H9 (cell line): ENCODE results near the gene ACP1. TPM values are rescaled to one million over a fixed set of nuclear protein-coding genes. Genes with fewer than 3 reads are reported as not detected.

Experiments
- DNase-seq: peaks from one replicate; pipeline ENCODE4 v3.0.0-alpha.2; 2017
- H2AFZ ChIP-seq: one replicate; pipeline ENCODE4 v1.6.1; 2013; ENCODE audit warnings: mild to moderate bottlenecking, low read length, control low read depth, moderate library complexity
- H2AK5ac ChIP-seq: 2 replicates; pipeline ENCODE4 v1.6.1; 2013; ENCODE audit warnings: low read length, control low read depth, mixed read lengths; ENCODE audit not compliant: insufficient read length
- H2BK120ac ChIP-seq: one replicate; pipeline ENCODE4 v1.6.1; 2013; ENCODE audit warnings: low read depth, mild to moderate bottlenecking, low read length, control low read depth, inconsistent platforms; ENCODE audit not compliant: poor library complexity, severe bottlenecking
- H2BK12ac ChIP-seq: 2 replicates; pipeline ENCODE4 v1.6.1; 2013; ENCODE audit warnings: low read length, control low read depth, mixed read lengths, low read depth; ENCODE audit not compliant: insufficient read length
- H2BK15ac ChIP-seq: 2 replicates; pipeline ENCODE4 v1.6.1; 2013; ENCODE audit warnings: low read depth, low read length, control low read depth
- H2BK20ac ChIP-seq: one replicate; pipeline ENCODE4 v1.6.1; 2013; ENCODE audit warnings: low read depth, mild to moderate bottlenecking, low read length, control low read depth, inconsistent platforms; ENCODE audit not compliant: poor library complexity, severe bottlenecking
- H2BK5ac ChIP-seq: 2 replicates; pipeline ENCODE4 v1.6.1; 2013; ENCODE audit warnings: low read length, control low read depth, mixed read lengths; ENCODE audit not compliant: insufficient read length
- H3K14ac ChIP-seq: 2 replicates; pipeline ENCODE4 v1.6.1; 2013; ENCODE audit warnings: low read length, control low read depth; ENCODE audit not compliant: insufficient read depth
- H3K18ac ChIP-seq: 2 replicates; pipeline ENCODE4 v1.6.1; 2013; ENCODE audit warnings: low read depth, mild to moderate bottlenecking, mixed read lengths, low read length, control low read depth; ENCODE audit not compliant: insufficient read length
- H3K23ac ChIP-seq: 2 replicates; pipeline ENCODE4 v1.6.1; 2013; ENCODE audit warnings: low read length, control low read depth, mixed read lengths, low read depth; ENCODE audit not compliant: insufficient read length
- H3K23me2 ChIP-seq: 2 replicates; pipeline ENCODE4 v1.6.1; 2013; ENCODE audit warnings: low read depth, mild to moderate bottlenecking, mixed read lengths, low read length, control low read depth; ENCODE audit not compliant: insufficient read length, poor library complexity, severe bottlenecking
- H3K27ac ChIP-seq: 2 replicates; pipeline ENCODE4 v1.5.1; 2013; ENCODE audit warnings: low read length, control low read depth, mixed read lengths, low read depth; ENCODE audit not compliant: insufficient read length
- H3K27me3 ChIP-seq: 2 replicates; pipeline ENCODE4 v1.6.1; 2013; ENCODE audit warnings: low read length, control low read depth, inconsistent platforms; ENCODE audit not compliant: insufficient read depth
- H3K4ac ChIP-seq: 2 replicates; pipeline ENCODE4 v1.6.1; 2013; ENCODE audit warnings: low read depth, mild to moderate bottlenecking, control low read depth, inconsistent platforms, low read length, moderate library complexity
- H3K4me1 ChIP-seq: 2 replicates; pipeline ENCODE4 v1.6.1; 2013; ENCODE audit warnings: low read length, control low read depth, inconsistent platforms; ENCODE audit not compliant: insufficient read depth
- H3K4me2 ChIP-seq: 2 replicates; pipeline ENCODE4 v1.6.1; 2013; ENCODE audit warnings: low read length, control low read depth, mixed read lengths; ENCODE audit not compliant: insufficient read length, insufficient read depth
- H3K56ac ChIP-seq: 2 replicates; pipeline ENCODE4 v1.6.1; 2013; ENCODE audit warnings: low read depth, mild to moderate bottlenecking, mixed read lengths, low read length, control low read depth; ENCODE audit not compliant: insufficient read length
- H3K79me1 ChIP-seq: 2 replicates; pipeline ENCODE4 v1.6.1; 2013; ENCODE audit warnings: low read depth, mild to moderate bottlenecking, moderate library complexity, low read length, control low read depth, inconsistent platforms; ENCODE audit not compliant: insufficient read depth, poor library complexity, severe bottlenecking
- H3K79me2 ChIP-seq: 2 replicates; pipeline ENCODE4 v1.6.1; 2013; ENCODE audit warnings: low read length, control low read depth, inconsistent platforms; ENCODE audit not compliant: insufficient read depth
- H3K9ac ChIP-seq: 2 replicates; pipeline ENCODE4 v1.6.1; 2013; ENCODE audit warnings: low read length, control low read depth, mixed read lengths; ENCODE audit not compliant: insufficient read length; ENCODE audit errors: extremely low read depth
- H3K9me3 ChIP-seq: one replicate; pipeline ENCODE4 v1.6.1; 2013; ENCODE audit warnings: low read depth, low read length, inconsistent platforms; ENCODE audit not compliant: control insufficient read depth
- H3T11ph ChIP-seq: one replicate; pipeline ENCODE4 v1.6.1; 2013; ENCODE audit warnings: mild to moderate bottlenecking, low read length, control low read depth, inconsistent platforms
- H4K20me1 ChIP-seq: one replicate; pipeline ENCODE4 v1.6.1; 2013; ENCODE audit not compliant: control insufficient read depth, insufficient read length, insufficient read depth
- H4K5ac ChIP-seq: 2 replicates; pipeline ENCODE4 v1.6.1; 2013; ENCODE audit warnings: low read depth, mild to moderate bottlenecking, mixed read lengths, low read length, control low read depth; ENCODE audit not compliant: insufficient read length
- H4K8ac ChIP-seq: replicated peaks from 2 replicates; pipeline ENCODE4 v1.6.1; 2013; ENCODE audit warnings: low read length, control low read depth, mixed read lengths, low read depth; ENCODE audit not compliant: insufficient read length
- H4K91ac ChIP-seq: 2 replicates; pipeline ENCODE4 v1.6.1; 2013; ENCODE audit warnings: low read depth, mild to moderate bottlenecking, moderate library complexity, mixed read lengths, low read length, control low read depth; ENCODE audit not compliant: insufficient read length
- H3K27ac Mint-ChIP-seq, 3 experiments: 2 replicates in 2 of 3; 3 replicates in 1 of 3; pipeline ENCODE4 v1.8.0; 2020 to 2021; ENCODE audit warnings: mixed read lengths in 3 of 3, mild to moderate bottlenecking in 1 of 3, moderate library complexity in 1 of 3
- H3K27me3 Mint-ChIP-seq: 2 replicates; pipeline ENCODE4 v1.8.0; 2021; ENCODE audit warnings: low read depth, mild to moderate bottlenecking, moderate library complexity, mixed read lengths
- H3K36me3 Mint-ChIP-seq, 3 experiments: 2 replicates in 2 of 3; 3 replicates in 1 of 3; pipeline ENCODE4 v1.8.0; 2020 to 2021; ENCODE audit warnings: low read depth in 3 of 3, mixed read lengths in 3 of 3; ENCODE audit not compliant: insufficient read depth in 1 of 3
- H3K4me1 Mint-ChIP-seq, 2 experiments: 2 replicates each; pipeline ENCODE4 v1.8.0; 2020; ENCODE audit warnings: mixed read lengths in 2 of 2
- H3K4me3 Mint-ChIP-seq, 2 experiments: 2 replicates in 1 of 2; 3 replicates in 1 of 2; pipeline ENCODE4 v1.8.0; 2020 to 2021; ENCODE audit warnings: mild to moderate bottlenecking in 2 of 2, mixed read lengths in 2 of 2, moderate library complexity in 1 of 2
- H3K9me3 Mint-ChIP-seq, 2 experiments: 2 replicates in 1 of 2; 3 replicates in 1 of 2; pipeline ENCODE4 v1.8.0; 2020; ENCODE audit warnings: mild to moderate bottlenecking in 2 of 2, mixed read lengths in 2 of 2, moderate library complexity in 1 of 2
- WGBS: extraction: QIAGEN DNeasy Blood & Tissue Kit; methylation state at CpG from one replicate; pipeline ENCODE4 v1.1.7; 2013; ENCODE audit warnings: missing lambda C conversion rate, low lambda C conversion rate, mixed read lengths; ENCODE audit not compliant: insufficient read length; ENCODE audit errors: extremely low coverage; 5-methylcytosine and 5-hydroxymethylcytosine counted together
- total RNA-seq: library from RNA; stranded (reverse); gene quantifications from 2 replicates; pipeline ENCODE4 v1.2.1, GENCODE V29; 2021
- TF ChIP-seq, protein P1 (sequence below): fragments of 200-600 bp; sonication (generic); conservative IDR thresholded peaks from 3 replicates; pipeline ENCODE4 v1.8.0; 2021; ENCODE audit warnings: antibody characterized with exemption, mild to moderate bottlenecking

Gene ACP1
- total RNA-seq, 1 experiment from 2014 or later: 143 TPM

DNA sequence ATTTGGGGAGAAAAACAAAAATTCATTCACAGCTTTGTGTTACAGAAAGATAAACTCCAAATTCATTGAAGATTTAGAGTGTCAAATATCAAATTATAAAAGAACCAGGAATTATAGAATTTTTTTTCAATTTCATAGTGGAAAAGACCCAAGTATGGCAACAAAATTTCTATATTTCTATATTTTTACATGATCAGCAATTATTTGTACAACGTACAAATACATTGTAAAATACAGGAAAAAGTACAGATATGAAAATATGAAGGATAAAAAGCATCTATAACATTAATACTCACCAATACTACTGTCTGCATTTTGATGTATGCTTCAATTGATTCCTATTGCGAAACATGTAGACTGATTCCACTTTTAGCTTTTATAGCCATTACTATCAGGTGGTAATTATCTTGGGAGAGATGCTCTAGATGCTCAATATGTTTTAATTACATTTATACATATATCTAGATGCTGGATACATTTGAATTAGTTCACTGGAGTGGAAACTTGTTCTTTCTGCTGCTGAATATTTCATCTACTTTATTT is 4.9 kb upstream of the ACP1 start:
- TF ChIP-seq, protein P1, sequence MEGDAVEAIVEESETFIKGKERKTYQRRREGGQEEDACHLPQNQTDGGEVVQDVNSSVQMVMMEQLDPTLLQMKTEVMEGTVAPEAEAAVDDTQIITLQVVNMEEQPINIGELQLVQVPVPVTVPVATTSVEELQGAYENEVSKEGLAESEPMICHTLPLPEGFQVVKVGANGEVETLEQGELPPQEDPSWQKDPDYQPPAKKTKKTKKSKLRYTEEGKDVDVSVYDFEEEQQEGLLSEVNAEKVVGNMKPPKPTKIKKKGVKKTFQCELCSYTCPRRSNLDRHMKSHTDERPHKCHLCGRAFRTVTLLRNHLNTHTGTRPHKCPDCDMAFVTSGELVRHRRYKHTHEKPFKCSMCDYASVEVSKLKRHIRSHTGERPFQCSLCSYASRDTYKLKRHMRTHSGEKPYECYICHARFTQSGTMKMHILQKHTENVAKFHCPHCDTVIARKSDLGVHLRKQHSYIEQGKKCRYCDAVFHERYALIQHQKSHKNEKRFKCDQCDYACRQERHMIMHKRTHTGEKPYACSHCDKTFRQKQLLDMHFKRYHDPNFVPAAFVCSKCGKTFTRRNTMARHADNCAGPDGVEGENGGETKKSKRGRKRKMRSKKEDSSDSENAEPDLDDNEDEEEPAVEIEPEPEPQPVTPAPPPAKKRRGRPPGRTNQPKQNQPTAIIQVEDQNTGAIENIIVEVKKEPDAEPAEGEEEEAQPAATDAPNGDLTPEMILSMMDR: no peak
- no peak overlapping the region for H3K27ac ChIP-seq
- no peak overlapping the region for H2BK15ac ChIP-seq
- H3T11ph ChIP-seq: no peak overlapping the region
- H3K23me2 ChIP-seq: peaks cover 9% of the 10 kb centered on the region
- H2BK5ac ChIP-seq: no peak overlapping the region
- no peak overlapping the region for H3K18ac ChIP-seq
- H3K9me3 ChIP-seq: no peaks in the 10 kb centered on the region
- peaks cover 0 to 13% of the 10 kb centered on the region in 2 experiments; a peak in 2 of 4 replicates for H3K4me1 Mint-ChIP-seq
- H3K14ac ChIP-seq: no peak overlapping the region
- H3K4me3 Mint-ChIP-seq: no peak overlapping the region
- H2AFZ ChIP-seq: no peak overlapping the region
- DNase-seq: no peak
- no peak overlapping the region for H3K4me2 ChIP-seq
- H2BK120ac ChIP-seq: no peak overlapping the region
- no peaks in the 10 kb centered on the region for H3K79me1 ChIP-seq
- no peak overlapping the region for H3K4ac ChIP-seq
- no peak overlapping the region for H4K5ac ChIP-seq
- no peaks in the 10 kb centered on the region for H4K20me1 ChIP-seq
- no peaks in the 10 kb centered on the region for H3K79me2 ChIP-seq
- H3K36me3 Mint-ChIP-seq: peaks cover 29 to 54% (median 40%) of the 10 kb centered on the region in 3 experiments
- H4K8ac ChIP-seq: no peak overlapping the region
- H3K4me1 ChIP-seq: no peaks in the 10 kb centered on the region
- H3K27me3 ChIP-seq: no peaks in the 10 kb centered on the region
- no peak overlapping the region for H2BK12ac ChIP-seq
- H3K27ac Mint-ChIP-seq: no peak overlapping the region
- no peak overlapping the region for H3K56ac ChIP-seq
- H3K9ac ChIP-seq: no peak overlapping the region
- no CpG with 5 or more reads among the region's 2 CpGs for WGBS
- no peak overlapping the region for H3K23ac ChIP-seq
- H4K91ac ChIP-seq: no peak overlapping the region
- H2BK20ac ChIP-seq: no peak overlapping the region
- H2AK5ac ChIP-seq: no peak overlapping the region
- peaks cover 28 to 36% of the 10 kb centered on the region in 2 experiments for H3K9me3 Mint-ChIP-seq
- H3K27me3 Mint-ChIP-seq: peaks cover 11% of the 10 kb centered on the region
